Posterior cingulate gyrus (tissue), 11 donors: ENCODE data around the gene MED12L.
A peak's percentile ranks its signal among the peaks of the same experiment; 100 is the strongest.

Experiments used
- DNase-seq, 10 donors: peaks; one replicate each; pipeline versions ENCODE4 v3.0.0 to v3.0.0-alpha.2; 2020 to 2021; ENCODE audit warnings: mixed read lengths in 3 of 10
- intact Hi-C: fragments of 100-400 bp; cut with DNase I; formaldehyde crosslinking; loops from one replicate; pipeline ENCODE4 v1.15.1; 2023

MED12L gene

GRCh38 chr3:151430821-151431484, 345.5 kb downstream of the MED12L start:
- intact Hi-C loops, result no loop called here
- DNase-seq, result no peak

GRCh38 chr3:151431940-151432339, 346.5 kb downstream of the MED12L start:
- intact Hi-C loops, result no loop called here

GRCh38 chr3:151432616-151433372, 347.3 kb downstream of the MED12L start:
- no peak for DNase-seq
- intact Hi-C loops, result no loop called here

More at GRCh38 chr3:151431940-151432339, 346.5 kb downstream of the MED12L start:
- DNase-seq, result no peak

- intact Hi-C loops, result no loop called here
- no peak for DNase-seq
These were observed 348.9 kb downstream of the MED12L start for GRCh38 chr3:151434151-151434890.

GRCh38 chr3:151436675-151437446, 351.4 kb downstream of the MED12L start:
- intact Hi-C loops, result no loop called here
- no peak for DNase-seq

- intact Hi-C loops, result loop anchor here (2.0 kb wide), 1 partner anchor 223 kb away; no protein-coding TSS in a partner anchor
- DNase-seq, result no peak
These were observed 352.4 kb downstream of the MED12L start for GRCh38 chr3:151437906-151438305.

- intact Hi-C loops, result loop anchor here (1.0 to 2.0 kb wide), 2 partner anchors 221 to 400 kb away; no protein-coding TSS in a partner anchor
- no peak for DNase-seq
These were observed 354.2 kb downstream of the MED12L start for GRCh38 chr3:151439652-151440125.

GRCh38 chr3:151440940-151441339, 355.5 kb downstream of the MED12L start:
- intact Hi-C loops, result no loop called here
- DNase-seq, result no peak

- intact Hi-C loops, result no loop called here
- DNase-seq, result no peak
These were observed 358.1 kb downstream of the MED12L start for GRCh38 chr3:151443583-151443982.

- intact Hi-C loops, result no loop called here
- DNase-seq, result no peak
These were observed 360.0 kb downstream of the MED12L start for GRCh38 chr3:151445273-151446001.

- intact Hi-C loops, result no loop called here
- DNase-seq, result no peak
These were observed 360.5 kb downstream of the MED12L start for GRCh38 chr3:151446002-151446340.

- no peak for DNase-seq
- intact Hi-C loops, result no loop called here
These were observed 366.9 kb downstream of the MED12L start for GRCh38 chr3:151452368-151452767.

GRCh38 chr3:151452841-151453240, 367.4 kb downstream of the MED12L start:
- no peak for DNase-seq
- intact Hi-C loops, result no loop called here

- intact Hi-C loops, result no loop called here
- DNase-seq, result no peak
These were observed 370.6 kb downstream of the MED12L start for GRCh38 chr3:151456065-151456464.

GRCh38 chr3:151459358-151459757, 373.9 kb downstream of the MED12L start:
- DNase-seq, result no peak

GRCh38 chr3:151460228-151460627, 374.8 kb downstream of the MED12L start:
- no peak for DNase-seq
- intact Hi-C loops, result no loop called here

More at GRCh38 chr3:151459358-151459757, 373.9 kb downstream of the MED12L start:
- intact Hi-C loops, result no loop called here

GRCh38 chr3:151460774-151461450, 375.4 kb downstream of the MED12L start, which contains the start of gene IGSF10:
IGSF10 (minus strand) TSS chr3:151461061; CDS start chr3:151458709, 2,352 bp downstream.
- intact Hi-C loops, result no loop called here
- DNase-seq, result peak in 2 of 10 donors; percentile 70 to 81

GRCh38 chr3:151462278-151462780, 376.9 kb downstream of the MED12L start:
- intact Hi-C loops, result no loop called here
- DNase-seq, result no peak

GRCh38 chr3:151462991-151463390, 377.5 kb downstream of the MED12L start:
- intact Hi-C loops, result no loop called here

More at GRCh38 chr3:151462991-151463390, 377.5 kb downstream of the MED12L start:
- no peak for DNase-seq
